Measurements from ENCODE around the gene RCL1.
"Not testable (repeated sequence)": the region's sequence is repeated elsewhere in the genome, so short reads cannot be mapped to it uniquely, and the experiment has no call there.

RCL1 gene

GRCh38 chr9:4890242-4890641 lies 97.5 kb downstream of the RCL1 start:
- DNase-seq, result no peak

- no peak for DNase-seq
Observed at GRCh38 chr9:4890929-4891328, 98.2 kb downstream of the RCL1 start.

GRCh38 chr9:4891674-4892073 lies 98.9 kb downstream of the RCL1 start:
- DNase-seq, result no peak

GRCh38 chr9:4892501-4893194 lies 99.9 kb downstream of the RCL1 start:
- DNase-seq, result no peak

- DNase-seq, result no peak
Observed at GRCh38 chr9:4894076-4894475, 101.3 kb downstream of the RCL1 start.

GRCh38 chr9:4899853-4900252 lies 107.1 kb downstream of the RCL1 start:
- DNase-seq, result not testable (repeated sequence)

- DNase-seq, result peak; percentile 47
Observed at GRCh38 chr9:4901401-4902134, 108.8 kb downstream of the RCL1 start.

GRCh38 chr9:4902135-4902475 lies 109.4 kb downstream of the RCL1 start:
- DNase-seq, result no peak

- no peak for DNase-seq
Observed at GRCh38 chr9:4904322-4905134, 111.8 kb downstream of the RCL1 start.

- DNase-seq, result no peak
Observed at GRCh38 chr9:4905135-4905490, 112.4 kb downstream of the RCL1 start.

Measured in CD4-positive, alpha-beta T cell treated with Interleukin-6 for 4 hours (primary cell).